Upper lobe of left lung (tissue), 6 donors: ENCODE results near the gene MEG3. TPM values are rescaled to one million over a fixed set of nuclear protein-coding genes. Genes with fewer than 3 reads are reported as not detected.

Experiments
- ATAC-seq, 2 donors: fragments of 200-7000 bp; cut with Tn5 transposase; one replicate each; pipeline ENCODE4 v1.9.1; 2022; ENCODE audit warnings: mild to moderate bottlenecking in 2 of 2, moderate library complexity in 2 of 2; ENCODE audit not compliant: low FRiP score in 2 of 2
- DNase-seq, 2 donors: peaks; one replicate each; pipeline ENCODE4 v3.0.0-alpha.2; 2019 to 2020
- H3K27ac ChIP-seq, 4 donors: fragments of 200-600 bp; sonication (generic); one replicate each; pipeline ENCODE4 v1.5.1; 2016 to 2019
- H3K27me3 ChIP-seq, 4 donors: fragments of 200-600 bp; sonication (generic); one replicate each; pipeline ENCODE4 v1.5.1; 2017 to 2019
- H3K36me3 ChIP-seq, 4 donors: fragments of 200-600 bp; sonication (generic); one replicate each; pipeline ENCODE4 v1.5.1; 2016 to 2019
- H3K4me1 ChIP-seq, 4 donors: fragments of 200-600 bp; sonication (generic); one replicate each; pipeline ENCODE4 v1.5.1; 2018 to 2019
- H3K4me3 ChIP-seq, 4 donors: fragments of 200-600 bp; sonication (generic); one replicate each; pipeline ENCODE4 v1.5.1; 2017 to 2019; ENCODE audit warnings: mild to moderate bottlenecking in 2 of 4, moderate library complexity in 1 of 4
- H3K9me3 ChIP-seq, 4 donors: fragments of 200-600 bp; sonication (generic); one replicate each; pipeline ENCODE4 v1.5.1; 2018 to 2019
- CTCF ChIP-seq, 6 experiments: fragments of 450-650 bp in 4 of 6; fragments of 200-600 bp in 2 of 6; sonication (generic) in 2 of 6; IDR thresholded peaks; one replicate each; pipeline ENCODE4 v1.5.1; 2016 to 2019; ENCODE audit warnings: antibody characterized with exemption in 6 of 6
- EP300 ChIP-seq, 4 donors: sonication (generic); formaldehyde crosslinking; IDR thresholded peaks; one replicate each; pipeline ENCODE4 v1.5.1; 2017; ENCODE audit warnings: antibody characterized with exemption in 4 of 4, control low read depth in 2 of 4
- POLR2A ChIP-seq, 4 donors: fragments of 450-650 bp; IDR thresholded peaks; one replicate each; pipeline ENCODE4 v1.5.1; 2016 to 2017; ENCODE audit warnings: antibody characterized with exemption in 4 of 4, mild to moderate bottlenecking in 2 of 4
- POLR2AphosphoS5 ChIP-seq, 2 donors: sonication (generic); formaldehyde crosslinking; IDR thresholded peaks; one replicate each; pipeline ENCODE4 v1.5.1; 2017; ENCODE audit warnings: antibody characterized with exemption in 2 of 2
- WGBS, 2 donors: methylation state at CpG; one replicate each; pipeline ENCODE4 v1.1.5; 2017 to 2018; 5-methylcytosine and 5-hydroxymethylcytosine counted together
- small RNA-seq, 4 donors: library from RNA; depleted of rRNA; stranded (forward); fragments of <200 nt; gene quantifications; one replicate each; pipeline ENCODE3, GENCODE V24; 2016
- total RNA-seq, 6 donors: library from RNA; depleted of rRNA in 4 of 6; stranded (reverse); fragments of >200 nt in 4 of 6; gene quantifications; one replicate each; pipeline versions ENCODE4 v1.1.0 to v1.2.1, GENCODE V29; 2016 to 2021
- donor health status: DM: no; HTN: no; CAD: no; lungs with moderate emphysema.
- donor health status: DM: no; HTN: yes; CAD: no; lungs with severe emphysema.

The MEG3 gene
- total RNA-seq, 6 donors from 2014 or later, result 3.9 to 39.8 (median 17.5) TPM

GRCh38 chr14:100907240-100907639, 81.3 kb downstream of the MEG3 start:
- Histone ChIP-seq H3K27me3 (peaks cover 0 to 7% (median under 1%) of the 10 kb centered on the region in 4 donors), H3K4me1 (no peaks in the 10 kb centered on the region), H3K9me3 (no peaks in the 10 kb centered on the region), H3K36me3 (no peaks in the 10 kb centered on the region), H3K27ac (no peak overlapping the region), H3K4me3 (no peak overlapping the region)
- no peak for TF ChIP-seq POLR2AphosphoS5 (IDR thresholded peaks at IDR 0.05)
- no peak for TF ChIP-seq EP300 (IDR thresholded peaks at IDR 0.05)
- no peak for TF ChIP-seq CTCF (IDR thresholded peaks at IDR 0.05)
- TF ChIP-seq POLR2A (IDR thresholded peaks at IDR 0.05), result no peak
- no peak for ATAC-seq
- 86 to 94% methylated on average over 8 of the region's 8 CpGs for WGBS, 2 donors
- DNase-seq, result no peak

GRCh38 chr14:100909439-100909838, 83.5 kb downstream of the MEG3 start:
- Histone ChIP-seq H3K27me3 (no peaks in the 10 kb centered on the region), H3K4me3 (no peak overlapping the region), H3K9me3 (no peaks in the 10 kb centered on the region), H3K27ac (no peak overlapping the region), H3K4me1 (no peaks in the 10 kb centered on the region), H3K36me3 (no peaks in the 10 kb centered on the region)
- WGBS, 2 donors, result 88 to 94% methylated on average over 9 of the region's 9 CpGs
- TF ChIP-seq EP300 (IDR thresholded peaks at IDR 0.05) (no peak), CTCF (IDR thresholded peaks at IDR 0.05) (no peak), POLR2AphosphoS5 (IDR thresholded peaks at IDR 0.05) (no peak), POLR2A (IDR thresholded peaks at IDR 0.05) (no peak)
- DNase-seq (no peak), ATAC-seq (no peak)

Small RNA genes lying within 50 kb of the gene (small RNA-seq; reads per million reads assigned to genes)
- 0 reads per million in 4 donors for gene AL117190.3
- 0 reads per million in 4 donors for gene MIR127
- gene MIR136, result 0 reads per million in 4 donors
- gene MIR2392, result 0 reads per million in 4 donors
- gene MIR337, result 0.18 to 0.77 (median 0.46) reads per million in 4 donors
- 0 reads per million in 4 donors for gene MIR431
- gene MIR432, result 0 reads per million in 4 donors
- gene MIR433, result 0 reads per million in 4 donors
- gene MIR493, result 0.52 to 4.6 (median 2.0) reads per million in 4 donors
- gene RF01928, result 0 reads per million in 4 donors
- 0 reads per million in 4 donors for gene RF02145
- 0 to 0.29 (median 0.10) reads per million in 4 donors for gene SNORD112

Other genes with a start within 250 kb of the MEG3 start
- gene BEGAIN, start 238.7 kb upstream of the MEG3 start, total RNA-seq, result 1 to 10 TPM in 3 of 6 donors, under 1 TPM in 3; under 0.01 to 2.0 (median 0.88) TPM
- 1 to 10 TPM in 2 of 6 donors, not detected in 4; 1.7 to 1.8 TPM for gene DLK1, start 99.2 kb upstream of the MEG3 start, total RNA-seq
- not detected for gene RTL1, start 77.6 kb downstream of the MEG3 start, total RNA-seq